ENCODE data around the gene SH3RF3. TPM values are rescaled to one million over a fixed set of nuclear protein-coding genes. Genes with fewer than 3 reads are reported as not detected.
"Not testable (repeated sequence)": the region's sequence is repeated elsewhere in the genome, so short reads cannot be mapped to it uniquely, and the experiment has no call there.

SH3RF3 gene
- polyA plus RNA-seq, 4 donors, result 4.5 to 6.4 (median 5.7) TPM

DNA sequence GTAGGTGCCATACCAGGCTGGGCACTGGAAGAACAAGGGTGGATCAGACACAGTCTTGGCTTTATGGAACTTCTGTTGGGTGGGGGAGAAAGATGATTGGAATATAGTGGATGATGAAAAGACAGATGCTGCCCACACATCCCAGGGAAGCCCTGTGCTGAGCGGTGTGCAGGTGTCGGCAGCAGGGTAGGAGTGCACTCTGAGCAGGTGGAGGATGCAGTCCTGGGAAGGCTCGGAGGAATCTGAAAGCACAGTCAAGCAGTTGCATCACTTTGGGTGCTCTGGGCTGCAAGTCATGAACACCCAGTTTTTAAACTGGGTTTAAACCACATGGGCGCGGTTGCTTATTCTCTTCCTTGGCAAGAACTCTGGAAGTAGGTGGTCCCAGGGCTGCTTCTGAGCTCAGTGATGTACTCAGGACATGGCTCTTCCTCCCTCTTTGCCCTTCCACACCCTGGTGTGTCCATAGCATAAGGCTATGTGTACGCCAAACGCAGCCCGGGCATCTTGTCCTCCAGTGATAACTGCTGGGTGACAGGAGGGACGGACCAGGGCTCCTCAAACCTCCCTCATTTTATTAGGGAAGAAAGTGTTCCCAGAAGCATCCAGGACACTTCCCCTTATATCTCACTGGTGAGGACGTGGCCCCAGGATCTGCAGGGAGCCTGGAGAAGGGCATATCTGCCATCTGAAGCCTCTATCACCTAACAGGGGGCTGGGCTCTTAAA, 84.0 kb downstream of the SH3RF3 start:
- no peak for DNase-seq (ENCODE audit: low read depth in 4 of 4, low spot score in 2 of 4)

DNA sequence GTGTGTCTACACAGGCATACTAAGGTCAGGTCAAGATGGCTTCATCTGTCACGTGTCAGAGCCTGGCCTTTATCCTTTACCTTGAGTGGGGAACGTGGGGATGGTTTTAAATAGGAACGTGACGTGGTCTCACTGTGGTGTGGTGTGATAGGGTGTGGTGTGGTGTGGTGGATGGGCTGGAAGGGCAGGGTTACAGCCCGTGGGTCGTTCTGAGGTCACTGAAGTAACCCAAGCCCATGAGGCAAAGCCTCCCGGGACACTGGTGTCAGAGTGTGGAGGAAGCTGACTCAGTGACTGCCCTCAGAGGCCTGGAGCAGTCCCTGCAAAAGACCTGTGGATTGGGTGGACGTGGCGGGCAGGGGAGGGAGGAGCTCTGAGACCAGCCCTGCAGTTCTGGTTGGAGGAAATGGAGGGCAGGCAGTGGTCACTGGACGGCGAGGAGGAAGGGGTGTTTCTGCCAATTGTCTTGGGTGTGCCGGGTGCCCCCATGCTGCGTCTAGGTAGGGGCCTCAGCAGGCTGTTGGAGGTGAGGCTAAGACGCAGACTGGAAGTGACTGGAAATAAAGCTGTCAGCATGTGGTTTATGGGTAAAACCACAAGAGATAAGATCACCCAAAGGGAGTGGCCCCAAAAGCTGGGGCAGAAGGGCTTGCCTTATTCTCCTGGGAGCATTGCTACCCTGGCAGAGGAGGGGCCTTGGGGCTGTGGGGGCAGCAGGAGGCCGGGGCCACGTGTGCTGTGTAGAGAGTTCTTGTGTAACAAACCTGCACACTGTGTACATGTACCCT, 84.8 kb downstream of the SH3RF3 start:
- DNase-seq (ENCODE audit: low read depth in 4 of 4, low spot score in 2 of 4), result no peak

DNA sequence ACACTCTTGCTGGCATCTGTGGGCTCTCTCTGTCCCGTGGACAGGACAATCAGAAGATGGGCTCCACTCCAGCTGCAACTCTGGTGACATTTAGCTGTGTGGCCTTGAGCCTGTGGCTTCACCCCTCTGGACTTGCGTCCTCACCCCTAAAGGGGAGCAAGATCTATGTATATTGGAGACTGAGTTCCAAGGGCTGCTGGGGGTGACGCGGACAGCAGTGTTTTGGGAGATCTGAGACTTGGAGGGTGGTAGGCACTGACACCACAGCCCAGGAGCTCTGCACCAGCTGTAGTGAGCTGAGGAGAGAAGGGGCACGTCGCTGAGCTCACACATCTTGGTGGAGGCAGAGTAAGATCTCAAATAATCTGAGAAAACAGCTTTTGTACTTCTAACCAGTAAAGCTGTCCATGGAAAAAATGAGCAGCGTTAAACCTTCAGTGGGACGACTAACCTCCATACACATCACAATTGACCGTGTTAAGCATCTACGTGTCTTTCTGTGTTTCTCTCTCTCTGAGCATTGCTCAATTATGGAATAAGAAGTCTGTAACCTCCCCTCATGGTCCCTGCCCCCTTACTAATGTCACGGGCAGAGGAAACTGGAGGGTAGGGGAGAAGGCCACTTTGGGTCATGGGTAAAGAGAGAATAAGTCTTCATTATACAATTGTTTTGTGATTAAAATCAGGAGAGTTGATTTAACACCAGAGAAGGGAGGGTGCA, 85.8 kb downstream of the SH3RF3 start:
- DNase-seq (ENCODE audit: low read depth in 4 of 4, low spot score in 2 of 4), result no peak

DNA sequence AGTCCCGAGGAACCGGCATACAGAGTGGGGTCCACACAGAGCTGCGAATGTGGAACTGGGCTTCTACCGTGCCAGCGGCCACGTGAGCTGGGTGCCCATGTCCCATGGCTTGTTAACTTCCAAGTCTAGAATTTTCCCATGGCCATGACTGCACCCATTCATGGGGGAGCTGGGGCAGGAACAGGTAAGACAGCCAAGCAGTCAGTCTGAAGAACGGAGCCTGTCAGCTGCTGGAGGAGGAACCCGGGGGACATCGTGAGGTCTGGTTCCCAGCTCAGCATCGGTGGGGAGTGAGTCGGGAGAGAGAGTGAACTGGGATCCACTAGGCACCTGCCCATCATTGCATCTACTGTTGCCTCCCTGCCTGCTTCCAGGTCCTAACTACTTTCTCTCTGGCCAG, 86.9 kb downstream of the SH3RF3 start:
- no peak for DNase-seq (ENCODE audit: low read depth in 4 of 4, low spot score in 2 of 4)

DNA sequence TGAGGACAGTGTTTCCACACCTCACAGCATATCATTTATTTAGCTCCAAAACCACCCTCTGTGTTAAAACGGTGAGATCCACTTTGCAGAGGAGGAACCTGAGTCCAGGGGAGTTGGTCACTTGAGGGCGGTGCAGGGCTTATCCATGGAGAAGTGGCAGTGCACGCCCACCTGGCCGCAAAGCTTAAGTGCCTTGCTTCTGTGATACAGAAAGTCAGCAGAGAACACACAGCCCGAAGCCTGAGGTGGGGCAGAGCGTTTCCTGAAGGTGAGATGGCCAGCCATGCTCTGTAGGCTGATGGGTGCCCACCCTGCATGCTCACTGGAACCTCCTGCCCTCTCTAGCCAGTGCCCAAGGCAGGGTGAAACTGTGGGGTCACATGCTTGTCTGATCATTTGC, 87.3 kb downstream of the SH3RF3 start:
- no peak for DNase-seq (ENCODE audit: low read depth in 4 of 4, low spot score in 2 of 4)

DNA sequence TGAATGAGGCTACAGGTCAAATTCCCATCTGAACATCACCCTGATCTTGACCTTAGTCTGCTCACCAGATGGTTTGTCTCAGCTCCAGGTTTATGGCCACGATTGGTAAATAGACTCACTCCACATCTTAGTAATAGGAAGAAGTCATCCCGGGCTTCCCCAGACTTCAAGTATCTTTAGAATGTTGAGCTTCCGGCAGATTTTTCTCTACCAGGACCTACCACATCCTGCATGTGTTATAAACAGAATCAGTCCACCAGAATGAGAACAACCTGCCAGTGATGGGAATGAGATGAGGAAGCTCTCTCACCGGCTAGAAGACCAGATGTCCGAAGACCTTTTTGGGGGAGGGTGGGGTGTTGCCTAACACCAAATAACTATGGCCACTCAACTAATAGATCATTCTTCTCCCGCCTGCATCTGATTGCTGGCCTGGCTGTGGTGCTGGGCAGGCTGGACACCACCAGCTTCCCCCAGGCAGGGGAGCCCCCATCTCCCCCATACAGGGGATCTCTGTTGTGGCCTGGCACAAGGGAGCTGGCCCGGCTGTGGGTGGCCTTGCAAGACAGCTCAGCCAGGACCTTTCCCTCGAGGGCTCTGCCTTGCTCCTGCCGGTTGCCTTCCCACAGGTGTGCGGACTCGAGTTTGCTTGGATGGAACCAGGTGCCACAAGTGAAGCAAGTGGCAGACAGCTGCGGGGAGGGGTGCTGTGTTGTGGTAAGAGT, 88.5 kb downstream of the SH3RF3 start:
- no peak for DNase-seq (ENCODE audit: low read depth in 4 of 4, low spot score in 2 of 4)

DNA sequence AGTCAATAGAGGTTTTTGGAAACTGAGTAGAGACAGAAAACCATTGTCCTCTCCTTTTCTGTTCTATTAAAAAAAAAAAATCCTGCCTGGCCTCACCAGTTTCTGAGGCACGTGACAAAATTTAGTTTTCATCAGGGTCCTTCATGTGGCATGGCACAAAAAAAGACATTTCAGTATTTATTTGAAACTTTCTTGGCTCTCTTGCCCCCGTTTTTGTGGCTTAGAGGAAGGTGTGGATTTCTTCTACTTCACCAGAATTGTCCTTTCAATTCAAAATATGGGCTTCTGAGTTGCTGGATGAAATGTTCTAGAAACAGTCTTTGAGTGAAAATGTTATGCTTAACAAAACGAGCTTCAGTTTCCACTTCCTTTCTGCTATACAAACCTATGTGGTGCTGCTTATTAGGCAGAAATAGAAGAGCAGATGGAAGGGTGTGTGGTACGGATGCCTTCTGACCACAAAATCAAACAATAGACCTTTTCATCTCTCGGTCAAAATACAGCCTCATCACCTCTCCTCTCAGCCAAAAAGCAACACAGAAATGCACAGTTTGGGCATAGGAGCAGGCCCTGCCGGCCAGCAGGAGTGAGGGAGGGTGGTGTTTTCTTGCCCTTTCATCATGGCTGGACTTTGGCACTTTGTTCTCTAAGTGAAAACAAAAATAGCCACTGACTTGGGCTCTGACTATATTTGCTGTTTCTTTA, 89.2 kb downstream of the SH3RF3 start:
- DNase-seq (ENCODE audit: low read depth in 4 of 4, low spot score in 2 of 4), result no peak

DNA sequence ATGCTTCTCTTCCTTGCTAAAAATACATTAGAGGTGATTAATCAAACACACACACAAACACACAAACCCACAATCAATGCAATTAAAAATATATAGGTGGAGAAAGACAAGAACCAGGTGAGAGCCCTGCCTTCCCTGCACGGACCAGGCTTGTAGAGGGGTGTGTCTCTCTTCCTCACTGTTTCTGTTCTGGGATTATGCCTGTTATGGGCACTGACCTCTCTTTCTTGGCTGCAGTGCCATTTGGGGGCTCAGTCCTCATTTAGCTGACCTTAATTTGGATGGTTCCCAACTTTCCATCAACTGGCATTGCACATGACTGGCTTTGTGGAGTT, 89.8 kb downstream of the SH3RF3 start:
- no peak for DNase-seq (ENCODE audit: low read depth in 4 of 4, low spot score in 2 of 4)

DNA sequence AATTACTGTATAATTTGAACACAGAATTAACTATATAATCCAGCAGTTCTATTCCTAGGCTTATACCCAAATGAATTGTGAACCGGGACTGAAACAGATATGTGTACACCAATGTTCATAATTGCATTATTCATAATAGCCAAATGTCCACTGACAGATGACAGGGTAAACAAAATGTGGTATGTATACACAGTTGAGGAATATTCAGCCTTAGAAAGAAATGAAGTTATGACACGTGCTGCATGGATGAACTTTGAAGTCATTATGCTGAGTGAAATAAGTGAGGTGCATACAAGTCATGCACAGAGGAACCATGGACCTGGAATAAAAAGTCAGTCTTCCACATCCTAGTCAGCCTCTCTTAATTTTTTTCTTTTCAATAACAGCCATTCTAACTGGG, 91.9 kb downstream of the SH3RF3 start:
- no peak for DNase-seq (ENCODE audit: low read depth in 4 of 4, low spot score in 2 of 4)

DNA sequence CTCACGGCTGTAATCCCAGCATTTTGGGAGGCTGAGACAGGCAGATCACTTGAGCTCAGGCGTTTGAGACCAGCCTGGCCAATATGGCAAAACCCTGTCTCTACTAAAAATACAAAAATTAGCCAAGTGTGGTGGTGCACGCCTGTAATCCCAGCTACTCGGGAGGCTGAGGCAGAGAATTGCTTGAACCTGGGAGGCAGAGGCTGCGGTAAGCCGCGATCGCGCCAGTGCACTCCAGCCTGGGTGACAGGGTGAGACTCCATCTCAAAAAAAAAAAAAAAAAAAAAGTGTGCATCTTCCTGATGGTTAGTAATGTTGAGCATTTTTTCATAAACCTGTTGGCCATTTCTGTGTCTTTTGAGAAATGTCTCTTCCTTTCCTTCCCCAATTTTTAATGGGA, 92.3 kb downstream of the SH3RF3 start:
- DNase-seq (ENCODE audit: low read depth in 4 of 4, low spot score in 2 of 4), result not testable (repeated sequence)

DNA sequence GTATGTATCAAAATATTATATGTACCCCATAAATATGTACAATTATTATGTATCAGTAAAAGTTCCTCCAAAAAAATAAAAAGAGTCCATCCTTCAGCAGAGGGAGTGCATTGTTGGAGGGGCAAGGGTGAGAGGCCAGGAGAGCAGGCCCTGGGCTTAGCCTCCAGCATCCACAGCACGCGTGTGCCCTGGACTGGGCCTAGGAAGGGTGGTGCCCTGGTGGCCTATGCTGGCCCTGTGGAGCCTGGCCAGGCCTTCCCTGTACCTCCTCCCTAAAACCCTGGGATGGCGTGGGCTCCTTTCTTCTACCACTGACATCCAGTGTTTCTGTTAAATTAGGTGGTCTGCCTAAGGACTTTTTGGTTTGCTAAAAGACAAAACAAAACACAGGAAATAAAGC, 93.4 kb downstream of the SH3RF3 start:
- no peak for DNase-seq (ENCODE audit: low read depth in 4 of 4, low spot score in 2 of 4)

DNA sequence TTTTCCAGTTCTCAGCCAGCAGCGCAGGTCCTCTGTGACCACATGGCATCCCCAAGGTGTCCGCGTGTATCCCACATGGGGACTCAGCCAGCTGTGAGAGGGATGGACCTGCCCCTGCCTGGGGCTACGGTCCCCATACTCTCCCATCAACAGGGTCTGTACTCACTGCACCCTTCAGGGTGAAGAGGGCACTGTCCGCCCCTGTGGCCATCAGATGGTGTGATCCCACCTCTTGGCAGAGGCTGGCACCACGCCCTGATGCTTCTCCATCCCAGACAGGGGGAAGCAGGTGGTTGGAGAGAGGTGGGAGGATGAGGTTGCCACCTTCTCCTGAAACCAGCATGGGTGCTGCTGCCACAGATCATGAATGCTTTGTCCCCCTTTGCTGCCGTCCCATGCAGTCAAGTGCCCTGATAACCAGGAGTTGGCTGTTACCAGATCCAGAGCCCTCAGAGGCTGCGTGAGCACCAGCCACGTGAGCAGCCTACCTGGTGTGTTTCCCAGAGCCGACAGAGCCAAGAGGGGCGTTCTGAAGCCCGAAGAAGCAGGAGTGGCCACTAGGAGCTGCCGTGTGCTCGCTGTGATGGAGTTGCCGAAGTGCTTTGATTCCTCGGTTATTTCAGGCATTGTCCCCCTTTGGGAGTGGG, 93.9 kb downstream of the SH3RF3 start:
- no peak for DNase-seq (ENCODE audit: low read depth in 4 of 4, low spot score in 2 of 4)

DNA sequence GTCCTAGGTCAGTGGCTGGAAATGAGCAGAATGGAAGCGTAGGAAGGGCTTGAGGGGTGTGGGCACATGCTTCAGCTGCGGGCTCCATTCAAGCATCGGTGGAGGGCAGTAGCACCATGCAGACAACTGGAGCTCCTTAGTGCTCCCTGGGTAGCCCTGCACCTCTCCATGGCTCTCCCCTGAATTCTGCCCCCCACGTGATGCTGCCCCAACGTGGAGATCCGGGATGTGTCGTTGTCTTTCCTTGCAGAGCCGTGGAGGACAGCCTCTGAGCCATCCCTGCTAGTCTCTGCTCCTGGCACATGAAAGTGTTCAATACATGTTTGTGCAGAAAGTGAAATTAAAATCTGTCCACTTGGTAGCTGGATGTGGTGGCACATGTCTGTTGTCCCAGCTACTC, 94.5 kb downstream of the SH3RF3 start:
- DNase-seq (ENCODE audit: low read depth in 4 of 4, low spot score in 2 of 4), result no peak

DNA sequence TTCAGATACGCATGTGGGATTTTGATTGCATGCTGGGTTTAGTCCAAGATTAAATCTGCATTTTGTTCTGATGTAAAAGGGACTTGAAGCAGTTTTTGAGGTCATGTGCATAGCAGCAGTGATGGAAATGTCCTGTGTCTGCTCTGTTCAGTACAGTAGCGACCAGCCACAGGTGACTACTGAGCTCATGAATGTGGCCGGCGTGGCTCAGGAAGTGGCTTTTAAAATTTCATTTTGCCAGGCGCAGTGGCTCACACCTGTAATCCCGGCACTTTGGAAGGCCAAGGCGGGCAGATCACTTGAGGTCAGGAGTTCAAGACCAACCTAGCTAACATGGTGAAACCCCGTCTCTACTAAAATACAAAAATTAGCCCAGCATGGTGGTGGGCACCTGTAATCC, 95.3 kb downstream of the SH3RF3 start:
- not testable (repeated sequence) for DNase-seq (ENCODE audit: low read depth in 4 of 4, low spot score in 2 of 4)

DNA sequence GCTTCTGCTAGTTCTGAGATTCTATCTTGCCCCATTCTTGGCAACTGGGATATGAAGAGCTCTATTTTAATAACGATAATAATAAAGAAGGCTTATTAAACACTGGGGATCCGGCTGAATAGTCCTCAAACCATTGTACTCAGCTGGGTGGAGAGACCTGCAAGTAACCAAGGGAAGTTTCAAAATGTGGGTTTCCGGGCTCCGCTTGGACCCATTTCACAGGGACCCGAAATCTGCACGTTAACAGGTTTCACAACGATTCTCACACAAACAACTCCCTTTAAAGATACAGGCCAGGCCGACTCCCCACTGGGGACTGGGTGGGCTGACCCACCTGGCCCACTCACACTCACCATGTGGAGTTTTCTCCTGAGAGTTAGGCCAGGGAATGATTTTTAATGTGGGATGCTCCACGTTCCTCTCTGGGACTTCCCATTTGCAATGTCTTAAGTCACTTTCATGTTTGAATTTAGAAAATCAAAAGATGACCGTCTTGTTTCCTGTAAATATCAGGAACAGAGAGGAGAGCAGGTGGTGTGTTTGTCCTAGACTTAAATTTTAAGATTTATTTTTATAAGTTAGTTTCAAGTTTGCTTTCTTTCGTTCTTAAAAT, 96.3 kb downstream of the SH3RF3 start:
- DNase-seq (ENCODE audit: low read depth in 4 of 4, low spot score in 2 of 4), result no peak

DNA sequence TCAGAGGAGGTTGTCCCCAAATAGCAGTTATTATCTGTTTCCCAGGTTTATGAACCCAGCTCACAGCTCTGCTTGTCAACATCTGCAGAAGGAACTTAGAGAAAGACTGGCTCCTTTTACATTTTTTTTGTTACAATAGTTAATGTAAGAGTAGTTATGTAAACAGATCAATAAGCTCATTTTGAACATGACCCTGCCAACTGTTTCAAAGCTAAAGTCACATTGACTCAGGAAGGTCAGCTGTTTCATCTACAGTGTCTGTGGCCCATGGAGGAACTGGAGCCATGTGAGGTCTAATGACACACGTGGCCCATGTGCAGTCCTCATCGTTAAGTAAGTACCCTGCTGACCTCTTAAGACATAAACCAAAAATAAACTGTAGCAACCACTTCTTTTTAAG, 97.1 kb downstream of the SH3RF3 start:
- DNase-seq (ENCODE audit: low read depth in 4 of 4, low spot score in 2 of 4), result no peak

DNA sequence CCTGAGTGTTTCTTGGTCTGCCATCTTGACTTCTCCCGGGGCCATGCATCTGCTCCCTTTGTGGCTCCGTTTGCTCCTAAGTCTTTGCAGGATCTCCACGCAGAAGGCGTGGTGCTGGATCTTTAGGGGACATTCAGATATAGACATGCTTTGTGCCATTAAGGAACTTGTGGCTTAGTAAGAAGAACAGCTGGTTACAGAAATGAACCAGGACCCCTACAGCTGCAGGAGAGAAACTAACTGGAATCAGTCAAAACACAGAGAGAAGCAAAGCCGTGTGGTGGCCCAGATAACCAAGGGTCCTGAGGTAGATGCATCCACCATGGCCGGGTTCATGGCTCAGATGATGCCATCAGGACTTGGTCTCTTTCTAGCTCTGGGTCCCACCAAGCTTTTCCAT, 97.6 kb downstream of the SH3RF3 start:
- DNase-seq (ENCODE audit: low read depth in 4 of 4, low spot score in 2 of 4), result no peak

DNA sequence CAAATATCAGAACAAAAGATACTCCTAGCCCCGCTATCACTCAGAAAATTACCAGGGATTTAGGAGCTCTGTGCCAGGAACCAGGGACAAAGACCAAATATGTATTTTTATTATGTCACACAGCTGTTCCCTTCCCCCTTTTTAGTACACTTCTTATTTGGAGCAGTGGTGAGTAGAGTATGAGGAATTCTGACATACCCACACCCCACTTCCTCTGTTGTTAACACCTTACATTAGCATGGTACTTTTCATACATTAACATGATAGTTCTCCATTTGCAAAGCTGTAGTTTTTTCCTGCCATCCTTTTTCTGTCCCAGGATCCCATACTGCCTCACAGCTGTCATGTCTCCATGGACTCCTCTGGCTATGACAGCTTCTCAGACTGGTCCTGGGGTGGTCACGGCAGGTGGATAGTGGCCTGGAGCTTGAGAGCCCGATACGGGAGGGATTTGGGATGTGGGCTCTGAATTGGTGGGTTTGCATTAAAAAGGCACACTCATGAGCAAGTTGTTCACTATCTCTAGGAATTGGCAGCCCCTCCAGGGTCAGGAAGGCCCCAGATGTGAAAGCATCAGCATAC, 100.2 kb downstream of the SH3RF3 start:
- DNase-seq (ENCODE audit: low read depth in 4 of 4, low spot score in 2 of 4), result no peak

DNA sequence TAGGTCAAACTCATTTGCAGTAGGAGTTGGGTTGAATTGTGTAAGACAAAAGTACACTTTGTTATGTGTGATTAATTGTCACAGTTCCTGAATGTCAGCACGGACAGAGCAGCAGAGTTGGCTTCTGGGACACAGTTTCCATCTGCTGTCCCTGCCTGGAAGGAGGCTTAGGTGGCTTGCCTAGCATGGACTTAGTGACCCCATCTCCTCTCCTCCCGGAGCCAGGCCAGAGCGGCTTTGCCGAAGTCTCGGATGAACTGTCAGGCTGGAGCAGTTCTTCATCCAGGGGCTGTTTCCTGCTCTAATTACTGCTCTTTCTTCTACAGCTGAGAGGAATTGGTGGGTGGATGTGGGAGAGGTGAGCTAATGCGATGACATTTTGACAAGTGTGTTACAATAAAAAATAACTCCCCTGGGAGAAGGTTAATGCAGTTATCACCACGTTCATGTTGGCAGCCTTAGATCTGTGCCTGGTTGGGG, 102.0 kb downstream of the SH3RF3 start:
- DNase-seq (ENCODE audit: low read depth in 4 of 4, low spot score in 2 of 4), result no peak
